ENCODE results near the gene BTG2. TPM values are rescaled to one million over a fixed set of nuclear protein-coding genes. Genes with fewer than 3 reads are reported as not detected.
A peak's percentile ranks its signal among the peaks of the same experiment; 100 is the strongest.
"Not testable (repeated sequence)": the region's sequence is repeated elsewhere in the genome, so short reads cannot be mapped to it uniquely, and the experiment has no call there.

BTG2 gene
- total RNA-seq, 2 experiments from 2014 or later = 58.6 to 58.9 TPM

- Mint-ChIP-seq H3K36me3 (ENCODE audit: low read depth) (peaks cover 59% of the 10 kb centered on the region), H3K9me3 (ENCODE audit: insufficient read depth) (no peaks in the 10 kb centered on the region), H3K4me1 (ENCODE audit: low read depth) (peaks cover 71% of the 10 kb centered on the region), H3K27ac (peak overlapping the region; percentile 89), H3K27me3 (ENCODE audit: low read depth) (no peaks in the 10 kb centered on the region), H3K4me3 (peak overlapping the region; percentile 86)
- ATAC-seq (no peak), DNase-seq (peak; percentile 71)
- POLR2A ChIA-PET = interaction anchor here (0.7 to 7.3 kb wide), 10 partner anchors 10 to 471 kb away, joined by 3 to 376 read pairs (median 18); partner anchors contain the start of gene ATP2B4
- CTCF ChIA-PET = interaction anchor here (1.1 to 9.4 kb wide), 11 partner anchors 10 to 181 kb away, joined by 4 to 222 read pairs (median 18); no protein-coding TSS in a partner anchor
Measured at GRCh38 chr1:203306965-203307541, 1.7 kb downstream of the BTG2 start.

DNA sequence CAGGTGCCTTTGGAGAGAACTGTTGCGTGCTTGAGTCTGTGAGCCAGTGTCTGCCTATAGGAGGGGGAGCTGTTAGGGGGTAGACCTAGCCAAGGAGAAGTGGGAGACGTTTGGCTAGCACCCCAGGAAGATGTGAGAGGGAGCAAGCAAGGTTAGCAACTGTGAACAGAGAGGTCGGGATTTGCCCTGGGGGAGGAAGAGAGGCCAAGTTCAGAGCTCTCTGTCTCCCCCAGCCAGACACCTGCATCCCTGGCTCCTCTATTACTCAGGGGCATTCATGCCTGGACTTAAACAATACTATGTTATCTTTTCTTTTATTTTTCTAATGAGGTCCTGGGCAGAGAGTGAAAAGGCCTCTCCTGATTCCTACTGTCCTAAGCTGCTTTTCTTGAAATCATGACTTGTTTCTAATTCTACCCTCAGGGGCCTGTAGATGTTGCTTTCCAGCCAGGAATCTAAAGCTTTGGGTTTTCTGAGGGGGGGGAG, 2.4 kb downstream of the BTG2 start:
- Mint-ChIP-seq H3K27ac (peak overlapping the region; percentile 89), H3K9me3 (ENCODE audit: insufficient read depth) (no peaks in the 10 kb centered on the region), H3K4me1 (ENCODE audit: low read depth) (peaks cover 68% of the 10 kb centered on the region), H3K36me3 (ENCODE audit: low read depth) (peaks cover 59% of the 10 kb centered on the region), H3K27me3 (ENCODE audit: low read depth) (no peaks in the 10 kb centered on the region), H3K4me3 (peak overlapping the region; percentile 86)
- no peak for ATAC-seq
- no peak for DNase-seq
- ChIA-PET POLR2A (interaction anchor here (0.5 to 7.3 kb wide), 11 partner anchors 9 to 1238 kb away, joined by 3 to 376 read pairs (median 11); partner anchors contain the start of gene ATP2B4), CTCF (interaction anchor here (0.6 to 9.4 kb wide), 11 partner anchors 9 to 38 kb away, joined by 3 to 222 read pairs (median 18); no protein-coding TSS in a partner anchor)

DNA sequence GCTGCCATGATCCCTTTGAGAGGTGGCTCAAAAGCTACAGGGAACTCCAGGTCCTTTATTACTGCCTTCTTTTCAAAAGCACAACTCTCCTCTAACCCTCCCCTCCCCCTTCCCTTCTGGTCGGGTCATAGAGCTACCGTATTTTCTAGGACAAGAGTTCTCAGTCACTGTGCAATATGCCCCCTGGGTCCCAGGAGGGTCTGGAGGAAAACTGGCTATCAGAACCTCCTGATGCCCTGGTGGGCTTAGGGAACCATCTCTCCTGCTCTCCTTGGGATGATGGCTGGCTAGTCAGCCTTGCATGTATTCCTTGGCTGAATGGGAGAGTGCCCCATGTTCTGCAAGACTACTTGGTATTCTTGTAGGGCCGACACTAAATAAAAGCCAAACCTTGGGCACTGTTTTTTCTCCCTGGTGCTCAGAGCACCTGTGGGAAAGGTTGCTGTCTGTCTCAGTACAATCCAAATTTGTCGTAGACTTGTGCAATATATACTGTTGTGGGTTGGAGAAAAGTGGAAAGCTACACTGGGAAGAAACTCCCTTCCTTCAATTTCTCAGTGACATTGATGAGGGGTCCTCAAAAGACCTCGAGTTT, 3.1 kb downstream of the BTG2 start:
- Mint-ChIP-seq H3K4me3 (peak overlapping the region; percentile 86), H3K36me3 (ENCODE audit: low read depth) (peaks cover 61% of the 10 kb centered on the region), H3K27me3 (ENCODE audit: low read depth) (no peaks in the 10 kb centered on the region), H3K4me1 (ENCODE audit: low read depth) (peaks cover 61% of the 10 kb centered on the region), H3K9me3 (ENCODE audit: insufficient read depth) (no peaks in the 10 kb centered on the region), H3K27ac (peak overlapping the region; percentile 40)
- ChIA-PET POLR2A (interaction anchor here (0.5 to 7.3 kb wide), 10 partner anchors 9 to 1238 kb away, joined by 3 to 376 read pairs (median 18); partner anchors contain the start of gene ATP2B4), CTCF (interaction anchor here (0.6 to 9.4 kb wide), 10 partner anchors 9 to 38 kb away, joined by 3 to 222 read pairs (median 46); no protein-coding TSS in a partner anchor)
- ATAC-seq (no peak), DNase-seq (no peak)

DNA sequence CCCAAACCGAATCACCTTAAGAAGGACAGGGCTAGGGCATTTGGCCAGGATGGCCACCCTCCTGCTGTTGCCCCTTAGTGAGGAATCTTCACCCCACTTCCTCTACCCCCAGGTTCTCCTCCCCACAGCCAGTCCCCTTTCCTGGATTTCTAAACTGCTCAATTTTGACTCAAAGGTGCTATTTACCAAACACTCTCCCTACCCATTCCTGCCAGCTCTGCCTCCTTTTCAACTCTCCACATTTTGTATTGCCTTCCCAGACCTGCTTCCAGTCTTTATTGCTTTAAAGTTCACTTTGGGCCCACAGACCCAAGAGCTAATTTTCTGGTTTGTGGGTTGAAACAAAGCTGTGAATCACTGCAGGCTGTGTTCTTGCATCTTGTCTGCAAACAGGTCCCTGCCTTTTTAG, 3.6 kb downstream of the BTG2 start:
- H3K4me1 Mint-ChIP-seq (ENCODE audit: low read depth) = peaks cover 56% of the 10 kb centered on the region
- no peaks in the 10 kb centered on the region for H3K9me3 Mint-ChIP-seq (ENCODE audit: insufficient read depth)
- ChIA-PET CTCF (interaction anchor here (0.9 to 9.4 kb wide), 8 partner anchors 8 to 39 kb away, joined by 4 to 222 read pairs (median 86); no protein-coding TSS in a partner anchor), POLR2A (interaction anchor here (0.8 to 7.3 kb wide), 5 partner anchors 19 to 39 kb away, joined by 3 to 376 read pairs (median 96); no protein-coding TSS in a partner anchor)
- peak overlapping the region; percentile 40 for H3K27ac Mint-ChIP-seq
- H3K36me3 Mint-ChIP-seq (ENCODE audit: low read depth) = peaks cover 65% of the 10 kb centered on the region
- ATAC-seq (no peak), DNase-seq (no peak)
- H3K27me3 Mint-ChIP-seq (ENCODE audit: low read depth) = no peaks in the 10 kb centered on the region
- H3K4me3 Mint-ChIP-seq = peak overlapping the region; percentile 86

GRCh38 chr1:203311368-203312301, 6.3 kb downstream of the BTG2 start:
- H3K36me3 Mint-ChIP-seq (ENCODE audit: low read depth) = peaks cover 63% of the 10 kb centered on the region
- ATAC-seq (no peak), DNase-seq (no peak)
- H3K9me3 Mint-ChIP-seq (ENCODE audit: insufficient read depth) = no peaks in the 10 kb centered on the region
- POLR2A ChIA-PET = interaction anchor here (7.2 to 7.3 kb wide), 3 partner anchors 22 to 42 kb away, joined by 96 to 376 read pairs (median 102); no protein-coding TSS in a partner anchor
- H3K4me3 Mint-ChIP-seq = no peak overlapping the region
- H3K4me1 Mint-ChIP-seq (ENCODE audit: low read depth) = peaks cover 44% of the 10 kb centered on the region
- H3K27ac Mint-ChIP-seq = peak overlapping the region; percentile 27
- no peaks in the 10 kb centered on the region for H3K27me3 Mint-ChIP-seq (ENCODE audit: low read depth)
- CTCF ChIA-PET = interaction anchor here (1.6 to 9.4 kb wide), 6 partner anchors 12 to 176 kb away, joined by 3 to 222 read pairs (median 125); no protein-coding TSS in a partner anchor

DNA sequence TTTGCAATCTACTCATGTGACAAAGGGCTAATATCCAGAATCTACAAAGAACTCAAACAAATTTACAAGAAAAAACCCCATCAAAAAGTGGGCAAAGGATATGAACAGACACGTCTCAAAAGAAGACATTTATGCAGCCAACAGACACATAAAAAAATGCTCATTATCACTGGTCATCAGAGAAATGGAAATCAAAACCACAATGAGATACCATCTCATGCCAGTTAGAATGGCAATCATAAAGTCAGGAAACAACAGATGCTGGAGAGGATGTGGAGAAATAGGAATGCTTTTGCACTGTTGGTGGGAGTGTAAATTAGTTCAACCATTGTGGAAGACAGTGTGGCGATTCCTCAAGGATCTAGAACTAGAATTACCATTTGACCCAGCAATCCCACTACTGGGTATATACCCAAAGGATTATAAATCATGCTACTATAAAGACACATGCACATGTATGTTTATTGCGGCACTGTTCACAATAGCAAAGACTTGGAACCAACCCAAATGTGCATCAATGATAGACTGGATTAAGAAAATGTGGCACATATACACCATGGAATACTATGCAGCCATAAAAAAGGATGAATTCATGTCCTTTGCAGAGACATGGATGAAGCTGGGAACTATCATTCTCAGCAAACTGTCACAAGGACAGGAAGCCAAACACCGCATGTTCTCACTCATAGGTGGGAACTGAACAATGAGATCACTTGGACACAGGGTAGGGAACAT, 8.9 kb downstream of the BTG2 start:
- Mint-ChIP-seq H3K36me3 (ENCODE audit: low read depth) (peaks cover 37% of the 10 kb centered on the region), H3K4me1 (ENCODE audit: low read depth) (peaks cover 29% of the 10 kb centered on the region)
- H3K27me3 Mint-ChIP-seq (ENCODE audit: low read depth); POLR2A ChIA-PET; H3K27ac Mint-ChIP-seq; H3K9me3 Mint-ChIP-seq (ENCODE audit: insufficient read depth); H3K4me3 Mint-ChIP-seq; DNase-seq; ATAC-seq: not testable (repeated sequence)
- CTCF ChIA-PET = interaction anchor here (1.7 to 9.4 kb wide), 3 partner anchors 10 to 24 kb away, joined by 4 to 203 read pairs (median 18); no protein-coding TSS in a partner anchor

GRCh38 chr1:203316626-203317093, 11.3 kb downstream of the BTG2 start:
- DNase-seq (no peak), ATAC-seq (no peak)
- ChIA-PET CTCF (interaction anchor here (0.8 to 4.1 kb wide), 11 partner anchors 8 to 49 kb away, joined by 3 to 18 read pairs (median 6); partner anchors contain the start of gene BTG2), POLR2A (interaction anchor here (0.7 to 2.4 kb wide), 3 partner anchors 8 to 28 kb away, joined by 3 to 25 read pairs (median 4); partner anchors contain the start of gene BTG2)
- H3K9me3 Mint-ChIP-seq (ENCODE audit: insufficient read depth) = no peaks in the 10 kb centered on the region
- peaks cover 3% of the 10 kb centered on the region for H3K27me3 Mint-ChIP-seq (ENCODE audit: low read depth)
- H3K27ac Mint-ChIP-seq = no peak overlapping the region
- peaks cover 24% of the 10 kb centered on the region for H3K4me1 Mint-ChIP-seq (ENCODE audit: low read depth)
- no peak overlapping the region for H3K4me3 Mint-ChIP-seq
- peaks cover 14% of the 10 kb centered on the region for H3K36me3 Mint-ChIP-seq (ENCODE audit: low read depth)

DNA sequence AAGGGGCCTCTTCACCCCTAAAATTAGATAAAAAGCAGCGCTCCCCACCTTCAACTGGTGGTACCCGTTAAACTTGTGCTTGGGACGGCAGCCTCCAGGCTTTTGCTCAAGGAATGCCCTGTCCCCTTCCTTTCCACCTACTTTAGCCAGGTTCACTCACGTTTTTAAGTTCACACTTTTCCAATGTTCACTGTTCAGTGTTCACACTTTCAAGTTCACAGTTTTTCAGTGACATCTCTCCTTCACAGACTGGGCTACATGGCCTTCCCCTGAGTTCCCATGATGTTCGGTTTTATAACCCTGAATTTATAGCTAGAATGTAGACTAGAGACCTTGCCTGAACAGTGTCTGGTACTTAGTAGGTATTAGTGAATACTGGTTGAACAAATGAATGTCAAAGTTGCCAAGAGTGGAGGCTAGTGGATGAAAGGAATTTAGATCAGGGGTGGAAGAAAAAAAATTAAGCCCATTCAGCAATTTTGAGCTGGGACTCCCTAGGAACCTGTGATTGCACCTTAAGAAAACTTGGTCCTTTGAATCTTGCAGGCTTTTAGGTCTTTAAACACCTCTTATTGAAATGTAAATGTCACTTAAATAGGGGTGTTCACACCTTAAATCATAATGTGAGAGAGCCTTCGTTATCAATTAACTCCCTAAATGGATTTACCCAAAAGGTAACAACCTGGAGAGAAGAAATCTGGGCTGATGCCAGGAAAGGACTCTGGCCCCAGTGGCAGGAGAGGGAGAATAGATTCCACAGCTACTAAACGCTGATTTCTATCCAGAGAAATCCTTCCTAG, 12.3 kb downstream of the BTG2 start:
- Mint-ChIP-seq H3K4me1 (ENCODE audit: low read depth) (peaks cover 31% of the 10 kb centered on the region), H3K4me3 (no peak overlapping the region), H3K27ac (no peak overlapping the region), H3K27me3 (ENCODE audit: low read depth) (peaks cover 3% of the 10 kb centered on the region), H3K9me3 (ENCODE audit: insufficient read depth) (no peaks in the 10 kb centered on the region), H3K36me3 (ENCODE audit: low read depth) (peaks cover 12% of the 10 kb centered on the region)
- ChIA-PET CTCF (interaction anchor here (1.0 to 4.1 kb wide), 8 partner anchors 9 to 50 kb away, joined by 3 to 18 read pairs (median 6); partner anchors contain the start of gene BTG2), POLR2A (interaction anchor here (0.7 to 2.4 kb wide), 2 partner anchors 11 to 29 kb away, joined by 3 to 25 read pairs; partner anchors contain the start of gene BTG2)
- DNase-seq (no peak), ATAC-seq (no peak)

GRCh38 chr1:203318229-203318517, 12.9 kb downstream of the BTG2 start:
- Mint-ChIP-seq H3K27ac (no peak overlapping the region), H3K27me3 (ENCODE audit: low read depth) (peaks cover 3% of the 10 kb centered on the region), H3K36me3 (ENCODE audit: low read depth) (peaks cover 12% of the 10 kb centered on the region), H3K4me3 (no peak overlapping the region), H3K4me1 (ENCODE audit: low read depth) (peaks cover 36% of the 10 kb centered on the region), H3K9me3 (ENCODE audit: insufficient read depth) (no peaks in the 10 kb centered on the region)
- POLR2A ChIA-PET = interaction anchor here (2.4 kb wide), 1 partner anchor 12 kb away, joined by 25 read pairs; the partner anchor contains the start of gene BTG2
- CTCF ChIA-PET = interaction anchor here (1.0 to 4.1 kb wide), 5 partner anchors 9 to 51 kb away, joined by 3 to 18 read pairs (median 7); partner anchors contain the start of gene BTG2
- ATAC-seq = no peak
- no peak for DNase-seq

All from activated CD8-positive, alpha-beta T cell treated with anti-CD3 and anti-CD28 coated beads, Interleukin-2, amount 10 ng/mL, durations not matched to agents 7 days and 5 days (primary cell).